RPMI8226 (cell line): ENCODE measurements around the gene SLC26A8.

Experiments
- DNase-seq: peaks from one replicate; pipeline ENCODE4 v3.0.0-alpha.2; 2015

SLC26A8 gene, protein sequence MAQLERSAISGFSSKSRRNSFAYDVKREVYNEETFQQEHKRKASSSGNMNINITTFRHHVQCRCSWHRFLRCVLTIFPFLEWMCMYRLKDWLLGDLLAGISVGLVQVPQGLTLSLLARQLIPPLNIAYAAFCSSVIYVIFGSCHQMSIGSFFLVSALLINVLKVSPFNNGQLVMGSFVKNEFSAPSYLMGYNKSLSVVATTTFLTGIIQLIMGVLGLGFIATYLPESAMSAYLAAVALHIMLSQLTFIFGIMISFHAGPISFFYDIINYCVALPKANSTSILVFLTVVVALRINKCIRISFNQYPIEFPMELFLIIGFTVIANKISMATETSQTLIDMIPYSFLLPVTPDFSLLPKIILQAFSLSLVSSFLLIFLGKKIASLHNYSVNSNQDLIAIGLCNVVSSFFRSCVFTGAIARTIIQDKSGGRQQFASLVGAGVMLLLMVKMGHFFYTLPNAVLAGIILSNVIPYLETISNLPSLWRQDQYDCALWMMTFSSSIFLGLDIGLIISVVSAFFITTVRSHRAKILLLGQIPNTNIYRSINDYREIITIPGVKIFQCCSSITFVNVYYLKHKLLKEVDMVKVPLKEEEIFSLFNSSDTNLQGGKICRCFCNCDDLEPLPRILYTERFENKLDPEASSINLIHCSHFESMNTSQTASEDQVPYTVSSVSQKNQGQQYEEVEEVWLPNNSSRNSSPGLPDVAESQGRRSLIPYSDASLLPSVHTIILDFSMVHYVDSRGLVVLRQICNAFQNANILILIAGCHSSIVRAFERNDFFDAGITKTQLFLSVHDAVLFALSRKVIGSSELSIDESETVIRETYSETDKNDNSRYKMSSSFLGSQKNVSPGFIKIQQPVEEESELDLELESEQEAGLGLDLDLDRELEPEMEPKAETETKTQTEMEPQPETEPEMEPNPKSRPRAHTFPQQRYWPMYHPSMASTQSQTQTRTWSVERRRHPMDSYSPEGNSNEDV

GRCh38 chr6:36023996-36024795 is at the start of gene SLC26A8:
TSS of gene SLC26A8 (minus strand) at chr6:36024641. CDS start at chr6:36019707, 4,934 bp downstream.
- DNase-seq = no peak

GRCh38 chr6:36073587-36073986 is 49.1 kb upstream of the SLC26A8 start:
- no peak for DNase-seq

DNA sequence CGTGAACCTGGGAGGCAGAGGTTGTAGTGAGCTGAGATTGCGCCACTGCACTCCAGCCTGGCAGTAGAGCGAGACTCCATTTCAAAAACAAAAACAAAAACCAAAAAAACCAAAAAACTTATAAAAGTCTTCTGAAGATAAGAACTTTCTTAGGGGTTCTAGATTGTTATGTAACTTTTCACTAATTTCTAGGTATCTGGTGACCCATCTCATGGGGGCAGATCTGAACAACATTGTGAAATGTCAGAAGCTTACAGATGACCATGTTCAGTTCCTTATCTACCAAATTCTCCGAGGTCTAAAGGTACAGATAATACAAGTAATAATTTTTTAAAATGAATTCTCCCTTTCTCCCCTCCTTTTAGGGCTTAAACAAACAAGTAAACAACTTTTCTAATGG is 48.2 kb upstream of the SLC26A8 start:
- DNase-seq = no peak

GRCh38 chr6:36071714-36072113 is 47.3 kb upstream of the SLC26A8 start:
- no peak for DNase-seq

DNA sequence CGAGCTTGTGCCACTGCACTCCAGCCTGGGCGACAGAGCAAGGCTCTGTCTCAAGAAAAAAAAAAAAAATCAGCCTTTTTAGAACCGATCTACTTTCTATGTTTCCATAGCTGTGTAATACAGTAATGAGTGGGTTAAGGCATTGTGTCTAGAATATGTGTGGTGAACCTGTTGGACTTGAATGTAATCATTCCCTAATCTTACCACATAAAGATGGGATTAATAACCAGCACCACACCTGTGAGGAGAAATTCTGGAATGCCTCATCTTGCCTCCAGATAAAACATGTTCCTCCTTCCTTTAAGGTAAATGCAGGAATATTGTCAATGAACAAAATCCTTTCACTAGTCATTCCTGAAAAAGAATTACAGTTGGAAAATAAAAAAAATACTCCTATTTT is 46.8 kb upstream of the SLC26A8 start:
- no peak for DNase-seq

DNA sequence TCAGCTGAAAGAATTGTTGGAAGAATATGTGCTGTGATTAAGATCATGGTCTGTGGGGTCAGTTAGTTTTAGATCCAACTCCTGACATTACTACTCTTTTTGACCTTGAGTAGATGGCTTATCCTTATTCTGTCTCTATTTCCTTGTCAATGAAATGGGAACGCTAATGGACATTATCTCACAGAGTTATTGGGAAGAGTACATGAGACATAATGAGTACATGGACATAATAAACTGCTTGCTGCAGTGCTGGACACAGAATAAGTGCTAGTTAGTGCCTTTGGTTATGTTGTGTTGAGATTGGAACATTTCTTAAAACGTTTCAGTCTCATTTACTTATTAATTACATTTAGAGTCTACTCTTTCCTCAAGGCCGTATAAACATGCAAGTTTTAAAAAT is 45.8 kb upstream of the SLC26A8 start:
- no peak for DNase-seq

GRCh38 chr6:36069573-36069972 is 45.1 kb upstream of the SLC26A8 start:
- DNase-seq = no peak

GRCh38 chr6:36068586-36068985 is 44.1 kb upstream of the SLC26A8 start:
- DNase-seq = no peak

DNA sequence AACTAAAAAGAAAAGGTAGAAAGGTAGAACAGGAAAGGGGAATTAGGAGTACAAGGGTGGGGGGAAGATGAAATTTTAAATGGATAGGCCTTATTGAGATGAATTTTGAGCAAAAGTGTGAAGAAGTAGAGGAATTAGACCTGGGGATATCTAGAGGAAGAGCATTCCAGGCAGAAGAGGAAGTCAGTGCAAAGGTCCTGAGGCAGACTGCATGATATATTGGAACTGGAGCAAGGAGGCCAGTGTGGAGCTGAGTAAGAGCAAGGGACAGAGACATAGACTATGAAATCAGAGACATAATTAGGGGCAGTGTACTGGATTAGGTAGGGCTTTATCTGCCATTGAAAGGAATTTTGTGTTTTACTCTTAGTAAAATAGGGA is 43.6 kb upstream of the SLC26A8 start:
- DNase-seq = no peak

DNA sequence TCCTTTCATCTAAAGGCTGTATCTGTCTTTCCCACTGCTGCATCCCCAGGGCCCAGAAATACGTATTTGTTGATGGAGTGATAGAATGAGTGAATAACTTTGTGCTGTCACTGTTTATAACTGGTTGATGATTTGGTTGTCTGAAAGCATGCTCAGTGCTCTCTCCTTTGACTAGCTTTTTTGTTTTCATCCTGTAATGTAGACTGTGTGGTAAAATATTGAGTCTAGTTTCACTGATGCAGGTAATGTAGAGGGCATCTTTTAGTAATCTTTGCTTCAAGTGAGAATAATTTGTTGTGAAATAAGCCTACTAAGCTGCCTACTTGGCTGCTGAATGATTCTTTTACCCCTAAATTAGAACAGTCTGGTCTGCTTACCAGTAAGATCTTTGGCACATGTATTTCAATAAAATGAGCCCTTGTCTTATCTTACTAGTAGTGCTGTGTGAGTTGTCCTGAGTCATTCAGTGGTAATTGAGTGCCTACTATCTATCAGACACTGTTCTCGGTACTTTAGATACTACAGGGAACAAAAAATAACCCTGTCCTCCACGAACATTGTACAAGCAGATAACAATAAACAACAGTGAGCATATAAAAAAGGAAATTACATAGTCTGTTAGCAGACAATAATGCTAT is 43.1 kb upstream of the SLC26A8 start:
- DNase-seq = no peak

GRCh38 chr6:36066817-36067216 is 42.4 kb upstream of the SLC26A8 start:
- no peak for DNase-seq

DNA sequence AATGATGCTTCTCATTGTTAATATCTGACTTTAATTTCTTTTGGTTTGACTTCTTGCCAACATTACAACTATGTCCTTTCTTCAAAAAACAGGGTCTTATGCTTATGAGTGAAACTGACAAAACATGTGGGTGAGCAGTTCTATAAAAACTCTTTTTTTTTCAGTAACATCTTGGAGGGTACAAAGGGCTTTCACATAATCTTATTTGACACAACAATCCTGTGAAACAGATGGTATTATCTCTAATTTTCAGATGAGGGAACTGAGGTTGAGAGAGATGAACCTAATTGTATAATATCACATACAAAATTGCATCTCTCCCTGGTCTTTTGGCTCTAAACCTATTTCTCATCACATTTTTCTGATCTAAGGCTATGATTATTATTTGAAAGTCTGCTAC is 41.5 kb upstream of the SLC26A8 start:
- no peak for DNase-seq

- DNase-seq = no peak
Measured at GRCh38 chr6:36064770-36065396, 40.4 kb upstream of the SLC26A8 start.

GRCh38 chr6:36063318-36064060 is 39.0 kb upstream of the SLC26A8 start:
- no peak for DNase-seq

DNA sequence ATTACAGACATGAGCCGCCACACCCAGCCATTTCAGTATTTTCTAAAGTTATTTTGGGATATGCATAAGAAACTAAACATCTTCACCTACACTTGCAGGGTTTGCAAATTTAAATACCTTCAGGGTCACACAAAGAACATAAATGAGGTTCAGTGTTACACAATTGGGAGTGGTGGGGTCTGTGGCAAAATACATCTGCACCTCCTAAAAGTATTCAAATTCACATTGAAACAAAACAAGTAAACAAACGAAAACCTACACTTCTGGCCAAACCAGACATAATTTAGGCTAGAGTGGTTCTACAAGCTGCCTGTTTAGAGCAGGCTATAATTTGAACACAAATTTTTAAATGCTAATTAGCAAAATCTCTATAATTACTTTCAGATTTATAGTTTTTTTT is 37.8 kb upstream of the SLC26A8 start:
- DNase-seq = no peak

GRCh38 chr6:36061236-36061635 is 36.8 kb upstream of the SLC26A8 start:
- no peak for DNase-seq

GRCh38 chr6:36056178-36056577 is 31.7 kb upstream of the SLC26A8 start:
- DNase-seq = no peak

DNA sequence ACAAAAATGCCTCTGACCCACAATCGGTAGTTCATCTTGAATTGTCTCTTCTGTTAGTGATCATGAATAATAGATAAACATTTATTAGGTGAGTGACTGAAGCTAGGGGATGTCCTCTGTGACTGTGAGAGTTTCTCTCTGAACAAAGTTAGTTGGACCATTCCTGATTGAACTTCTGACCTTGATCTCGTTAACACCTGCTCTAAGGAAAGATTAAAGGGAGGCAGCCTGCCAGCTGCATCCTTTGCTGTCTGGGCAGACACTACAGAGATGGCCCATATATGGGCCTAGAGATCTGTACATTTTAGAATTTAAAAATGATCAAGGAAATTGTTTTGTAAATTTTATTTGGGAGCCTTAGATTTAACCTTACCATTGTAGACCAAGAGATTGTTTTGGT is 30.5 kb upstream of the SLC26A8 start:
- DNase-seq = no peak

DNA sequence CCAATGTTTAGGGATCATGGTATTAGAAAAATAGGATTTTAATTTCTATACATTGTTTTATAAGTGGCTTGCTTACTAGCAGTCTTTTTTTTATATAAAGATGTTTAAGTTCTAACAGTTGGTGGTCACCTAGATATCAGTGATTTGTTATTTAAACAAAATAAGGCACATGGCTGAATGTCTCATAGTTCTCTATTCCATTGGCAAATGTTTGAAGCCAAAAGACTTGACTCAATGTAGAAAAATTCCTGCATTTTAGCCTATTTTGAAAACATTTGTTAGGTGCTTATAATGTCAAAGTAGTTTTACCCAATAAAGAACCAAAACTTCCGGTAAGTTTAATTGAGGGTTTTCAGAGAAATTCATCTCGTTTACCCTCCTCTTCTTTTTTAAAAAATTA is 30.0 kb upstream of the SLC26A8 start:
- no peak for DNase-seq

- DNase-seq = no peak
Measured at GRCh38 chr6:36053878-36054277, 29.4 kb upstream of the SLC26A8 start.

- no peak for DNase-seq
Measured at GRCh38 chr6:36052097-36052496, 27.7 kb upstream of the SLC26A8 start.
